KBM-7 (cell line): ENCODE measurements around the gene VPS13D.
"Not testable (repeated sequence)": the region's sequence is repeated elsewhere in the genome, so short reads cannot be mapped to it uniquely, and the experiment has no call there.

ENCODE experiments used
- DNase-seq: peaks from one replicate; pipeline ENCODE4 v3.0.0-alpha.2; 2015
- in situ Hi-C: fragments of 300-500 bp; cut with MboI; formaldehyde crosslinking; loops from 2 replicates; pipeline ENCODE4 v1.14.3; 2020; ENCODE audit warnings: low sequenced_read_pairs, low pct_unique_long_range_greater_than_20kb, mixed read lengths

The VPS13D gene

GRCh38 chr1:12220890-12221289, 8.9 kb upstream of the VPS13D start:
- in situ Hi-C loops, result no loop called here
- no peak for DNase-seq

- in situ Hi-C loops, DNase-seq: not testable (repeated sequence)
Measured at GRCh38 chr1:12222700-12223099, 7.1 kb upstream of the VPS13D start.

- in situ Hi-C loops, DNase-seq: not testable (repeated sequence)
Measured at GRCh38 chr1:12224092-12224491, 5.7 kb upstream of the VPS13D start.

- in situ Hi-C loops, result no loop called here
- no peak for DNase-seq
Measured at GRCh38 chr1:12228979-12229378, 851 bp upstream of the VPS13D start.

GRCh38 chr1:12229386-12229834, 420 bp upstream of the VPS13D start:
- in situ Hi-C loops, result no loop called here
- DNase-seq, result no peak

- DNase-seq, result no peak
- in situ Hi-C loops, result no loop called here
Measured at GRCh38 chr1:12230549-12231275, 882 bp downstream of the VPS13D start.

GRCh38 chr1:12231276-12231595, 1.4 kb downstream of the VPS13D start:
- in situ Hi-C loops, result no loop called here
- DNase-seq, result no peak

- no peak for DNase-seq
- in situ Hi-C loops, result no loop called here
Measured at GRCh38 chr1:12232221-12232620, 2.4 kb downstream of the VPS13D start.

GRCh38 chr1:12244078-12244477, 14.2 kb downstream of the VPS13D start:
- peak; percentile 49 for DNase-seq
- in situ Hi-C loops, result no loop called here

- DNase-seq, result no peak
- in situ Hi-C loops, result no loop called here
Measured at GRCh38 chr1:12244585-12244984, 14.8 kb downstream of the VPS13D start.

- in situ Hi-C loops, result no loop called here
- no peak for DNase-seq
Measured at GRCh38 chr1:12245116-12245515, 15.3 kb downstream of the VPS13D start.

GRCh38 chr1:12245733-12246132, 15.9 kb downstream of the VPS13D start:
- DNase-seq, result no peak
- in situ Hi-C loops, result no loop called here

GRCh38 chr1:12246584-12246983, 16.8 kb downstream of the VPS13D start:
- in situ Hi-C loops, result no loop called here
- DNase-seq, result no peak

- no peak for DNase-seq
- in situ Hi-C loops, result no loop called here
Measured at GRCh38 chr1:12249181-12249580, 19.4 kb downstream of the VPS13D start.

GRCh38 chr1:12249748-12250147, 19.9 kb downstream of the VPS13D start:
- in situ Hi-C loops, result no loop called here
- DNase-seq, result no peak

GRCh38 chr1:12251442-12251841, 21.6 kb downstream of the VPS13D start:
- DNase-seq, result no peak
- in situ Hi-C loops, result no loop called here

- no peak for DNase-seq
- in situ Hi-C loops, result no loop called here
Measured at GRCh38 chr1:12255913-12256312, 26.1 kb downstream of the VPS13D start.

- DNase-seq, result no peak
- in situ Hi-C loops, result no loop called here
Measured at GRCh38 chr1:12258272-12258671, 28.4 kb downstream of the VPS13D start.

- in situ Hi-C loops, result no loop called here
- DNase-seq, result no peak
Measured at GRCh38 chr1:12269351-12269750, 39.5 kb downstream of the VPS13D start.

- in situ Hi-C loops, result no loop called here
- no peak for DNase-seq
Measured at GRCh38 chr1:12271033-12271432, 41.2 kb downstream of the VPS13D start.

GRCh38 chr1:12272770-12273169, 42.9 kb downstream of the VPS13D start:
- no peak for DNase-seq
- in situ Hi-C loops, result no loop called here
